SK-N-SH (cell line): ENCODE results near the gene NPAS3. TPM values are rescaled to one million over a fixed set of nuclear protein-coding genes. Genes with fewer than 3 reads are reported as not detected.

Source experiments
- CTCF ChIA-PET: fragments of 300-600, 350-600 bp; formaldehyde crosslinking; extraction: SDS; loops from one replicate; lab custom pipeline; 2021; lab: Yijun Ruan, JAX
- POLR2A ChIA-PET: fragments of 350-600 bp; sonication (Branson Sonifier 250); formaldehyde crosslinking; extraction: SDS; loops from one replicate; lab custom pipeline; 2020; ENCODE audit warnings: antibody characterized with exemption, inconsistent platforms; lab: Yijun Ruan, JAX
- DNase-seq: peaks from one replicate; pipeline ENCODE4 v3.0.0; 2012
- H2AFZ ChIP-seq: fragments of 200-600 bp; sonication (generic); 2 replicates; pipeline ENCODE4 v1.8.1; 2016; ENCODE audit warnings: antibody characterized with exemption, mild to moderate bottlenecking, low read depth
- H3F3A ChIP-seq: fragments of 200-600 bp; sonication (generic); replicated peaks from 2 replicates; pipeline ENCODE3; 2016; ENCODE audit warnings: antibody characterized with exemption, mild to moderate bottlenecking; ENCODE audit not compliant: insufficient read depth
- H3K27ac ChIP-seq, 2 experiments: fragments of 200-500 bp in 1 of 2; fragments of 200-600 bp in 1 of 2; sonication (Bioruptor generic) in 1 of 2; sonication (generic), shearing (Covaris generic) in 1 of 2; 2 replicates each; pipeline versions ENCODE4 v1.5.1 to v1.6.1; 2014 to 2016; ENCODE audit warnings: low read depth in 2 of 2, inconsistent platforms in 1 of 2, low read length in 1 of 2, mild to moderate bottlenecking in 1 of 2, mixed read lengths in 1 of 2
- H3K27me3 ChIP-seq: fragments of 200-600 bp; sonication (generic), shearing (Covaris generic); 2 replicates; pipeline ENCODE4 v1.6.1; 2016; ENCODE audit warnings: mixed run types; ENCODE audit not compliant: insufficient read depth
- H3K36me3 ChIP-seq, 2 experiments: fragments of 200-500 bp in 1 of 2; fragments of 200-600 bp in 1 of 2; sonication (Bioruptor generic) in 1 of 2; sonication (generic) in 1 of 2; replicated peaks in 1 of 2; 2 replicates each; pipeline versions ENCODE3 to v1.5.1; 2014 to 2016; ENCODE audit warnings: low read length in 1 of 2, mild to moderate bottlenecking in 1 of 2; ENCODE audit not compliant: insufficient read depth in 2 of 2, control insufficient read depth in 1 of 2
- H3K4me1 ChIP-seq, 2 experiments: fragments of 200-500 bp in 1 of 2; fragments of 200-600 bp in 1 of 2; sonication (Bioruptor generic) in 1 of 2; sonication (generic), shearing (Covaris generic) in 1 of 2; 2 replicates each; pipeline versions ENCODE4 v1.5.1 to v1.6.1; 2014 to 2016; ENCODE audit warnings: low read depth in 1 of 2, low read length in 1 of 2, mixed run types in 1 of 2; ENCODE audit not compliant: insufficient read depth in 2 of 2, control insufficient read depth in 1 of 2
- H3K4me2 ChIP-seq: fragments of 200-600 bp; sonication (generic), shearing (Covaris generic); 2 replicates; pipeline ENCODE4 v1.6.1; 2017; ENCODE audit warnings: mixed run types
- H3K4me3 ChIP-seq, 2 experiments: fragments of 200-500 bp in 1 of 2; fragments of 200-600 bp in 1 of 2; sonication (Bioruptor generic) in 1 of 2; sonication (generic), shearing (Covaris generic) in 1 of 2; 2 replicates each; pipeline versions ENCODE4 v1.5.1 to v1.8.1; 2014 to 2016; ENCODE audit warnings: low read depth in 2 of 2, inconsistent platforms in 1 of 2, low read length in 1 of 2, mild to moderate bottlenecking in 1 of 2, mixed read lengths in 1 of 2, moderate library complexity in 1 of 2
- H3K79me2 ChIP-seq: fragments of 200-600 bp; sonication (generic); 2 replicates; pipeline ENCODE4 v1.8.1; 2017; ENCODE audit warnings: mild to moderate bottlenecking; ENCODE audit not compliant: insufficient read depth
- H3K9ac ChIP-seq: fragments of 200-600 bp; sonication (generic); 2 replicates; pipeline ENCODE4 v1.6.1; 2017; ENCODE audit warnings: mixed run types
- H3K9me2 ChIP-seq: fragments of 200-600 bp; sonication (generic); 2 replicates; pipeline ENCODE4 v1.6.1; 2017; ENCODE audit warnings: mixed run types
- H3K9me3 ChIP-seq: fragments of 200-600 bp; sonication (generic); 2 replicates; pipeline ENCODE4 v1.6.1; 2017; ENCODE audit warnings: mixed run types, mild to moderate bottlenecking, moderate library complexity
- H4K20me1 ChIP-seq: fragments of 200-600 bp; sonication (generic); 2 replicates; pipeline ENCODE4 v1.6.1; 2017; ENCODE audit warnings: mild to moderate bottlenecking, mixed run types; ENCODE audit not compliant: insufficient read depth
- FOSL2 ChIP-seq: IDR thresholded peaks from 2 replicates; pipeline ENCODE4 v1.4.0; 2012; ENCODE audit warnings: low read depth, mild to moderate bottlenecking, moderate library complexity, borderline replicate concordance
- FOXJ3 ChIP-seq: sonication (generic); formaldehyde crosslinking; IDR thresholded peaks from 2 replicates; pipeline ENCODE4 v1.5.1; 2020; ENCODE audit warnings: mild to moderate bottlenecking, missing genetic modification reagents
- GABPA ChIP-seq: IDR thresholded peaks from 2 replicates; pipeline ENCODE4 v1.4.0; 2012; ENCODE audit warnings: low read depth, mild to moderate bottlenecking
- GATA2 ChIP-seq: sonication (generic); formaldehyde crosslinking; IDR thresholded peaks from 2 replicates; pipeline ENCODE4 v1.5.0; 2020; ENCODE audit warnings: mild to moderate bottlenecking, missing genetic modification reagents
- IRF3 ChIP-seq: fragments of 150-350 bp; IDR thresholded peaks from 2 replicates; pipeline ENCODE4 v1.6.1; 2016; ENCODE audit warnings: mild to moderate bottlenecking, low read depth, low read length
- JUND ChIP-seq: IDR thresholded peaks from 2 replicates; pipeline ENCODE4 v1.4.0; 2012
- MEF2A ChIP-seq: IDR thresholded peaks from 2 replicates; pipeline ENCODE4 v1.4.0; 2012; ENCODE audit warnings: low read depth, borderline replicate concordance
- NFIC ChIP-seq: IDR thresholded peaks from 2 replicates; pipeline ENCODE4 v1.4.0; 2012; ENCODE audit warnings: borderline replicate concordance
- NRF1 ChIP-seq: IDR thresholded peaks from 2 replicates; pipeline ENCODE4 v1.6.1; 2012; ENCODE audit warnings: low read depth, mild to moderate bottlenecking, low read length
- PBX3 ChIP-seq: IDR thresholded peaks from 2 replicates; pipeline ENCODE4; 2012
- RFX5 ChIP-seq: IDR thresholded peaks from 2 replicates; pipeline ENCODE4 v1.6.1; 2012; ENCODE audit warnings: mild to moderate bottlenecking, improper control_type of control experiment, low read length
- SIN3A ChIP-seq: IDR thresholded peaks from 2 replicates; pipeline ENCODE4 v1.6.1; 2012; ENCODE audit warnings: low read depth, mild to moderate bottlenecking, low read length, moderate library complexity, borderline replicate concordance
- SMC3 ChIP-seq: IDR thresholded peaks from 2 replicates; pipeline ENCODE4 v1.6.1; 2012; ENCODE audit warnings: low read depth, low read length, improper control_type of control experiment
- TAF1 ChIP-seq: IDR thresholded peaks from 2 replicates; pipeline ENCODE4 v1.6.1; 2012; ENCODE audit warnings: low read depth, mild to moderate bottlenecking, low read length, moderate library complexity, borderline replicate concordance
- USF2 ChIP-seq: fragments of 150-350 bp; IDR thresholded peaks from 2 replicates; pipeline ENCODE4 v1.6.1; 2017; ENCODE audit warnings: antibody characterized with exemption, low read length, low read depth, borderline replicate concordance
- WGBS: methylation state at CpG from one replicate; pipeline ENCODE4 v1.1.6; 2017; ENCODE audit warnings: low lambda C conversion rate; 5-methylcytosine and 5-hydroxymethylcytosine counted together
- polyA plus RNA-seq, 3 experiments: library from polyadenylated mRNA; depleted of rRNA; stranded (reverse); fragments of >200 nt; gene quantifications; 2 replicates each; pipeline ENCODE4 v1.2.3, GENCODE V29; 2012

Gene NPAS3
- polyA plus RNA-seq, 1 of the 3 experiments (the other 2 are of a cell fraction), result 4.3 TPM

- H3K36me3 ChIP-seq, result no peaks in the 10 kb centered on the region
- no peaks in the 10 kb centered on the region for H3K4me1 ChIP-seq
- H3K27me3 ChIP-seq, result no peaks in the 10 kb centered on the region
- H3K9me3 ChIP-seq, result no peaks in the 10 kb centered on the region
- H3K4me3 ChIP-seq, result no peak overlapping the region
- no peak overlapping the region for H3K27ac ChIP-seq
- H3K9ac ChIP-seq, result no peak overlapping the region
- ChIA-PET POLR2A (no interaction called here), CTCF (no interaction called here)
- no peaks in the 10 kb centered on the region for H3K9me2 ChIP-seq
- TF ChIP-seq FOXJ3 (CRISPR knock-in tag) (no peak), SMC3 (no peak), PBX3 (peak; percentile 42; the same call in 1 of the 2 replicates)
- no peak for DNase-seq
- H3F3A ChIP-seq, result no peaks in the 10 kb centered on the region
- no peak overlapping the region for H3K4me2 ChIP-seq
- no peak overlapping the region for H2AFZ ChIP-seq
- no peaks in the 10 kb centered on the region for H3K79me2 ChIP-seq
- no peaks in the 10 kb centered on the region for H4K20me1 ChIP-seq
Observed at GRCh38 chr14:33629792-33630191, 691.1 kb downstream of the NPAS3 start.

- TF ChIP-seq NRF1 (no peak), SIN3A (no peak), RFX5 (no peak), JUND (peak; percentile 37; the same call in 1 of the 2 replicates), USF2 (no peak), MEF2A (no peak), TAF1 (no peak), IRF3 (no peak), GATA2 (CRISPR knock-in tag) (no peak), FOSL2 (peak; percentile 27; the same call in 1 of the 2 replicates), SMC3 (no peak), GABPA (no peak), NFIC (0 out of 2 replicates have a peak, but pooled peaks have one; percentile 18)
- Histone ChIP-seq H3K9me2 (no peaks in the 10 kb centered on the region), H3K4me1 (no peaks in the 10 kb centered on the region), H3K4me3 (no peak overlapping the region), H3K9ac (no peak overlapping the region), H3K27ac (no peak overlapping the region), H4K20me1 (no peaks in the 10 kb centered on the region), H3K36me3 (no peaks in the 10 kb centered on the region), H2AFZ (no peak overlapping the region), H3K27me3 (no peaks in the 10 kb centered on the region), H3K79me2 (no peaks in the 10 kb centered on the region), H3K9me3 (no peaks in the 10 kb centered on the region), H3F3A (no peaks in the 10 kb centered on the region), H3K4me2 (no peak overlapping the region)
- DNase-seq, result no peak
- ChIA-PET POLR2A (no interaction called here), CTCF (interaction anchor here (1.1 kb wide), 1 partner anchor 17 kb away, joined by 4 read pairs; no protein-coding TSS in a partner anchor)
- WGBS, result 76% methylated on average over 1 of the region's 1 CpG
Observed at GRCh38 chr14:33631021-33631420, 692.3 kb downstream of the NPAS3 start.
